HFF-Myc (cell line): ENCODE results near the gene CAMTA2.

ENCODE experiments used
- DNase-seq: peaks from one replicate; pipeline ENCODE4 v3.0.0-alpha.2; 2011; ENCODE audit warnings: low read depth; ENCODE audit errors: extremely low read depth
- H3K4me3 ChIP-seq: replicated peaks from 2 replicates; pipeline ENCODE4 v1.5.1; 2011; ENCODE audit warnings: low read depth, mild to moderate bottlenecking, control low read depth, low read length
- TF ChIP-seq, protein P1 (sequence below): IDR thresholded peaks from 2 replicates; pipeline ENCODE4 v1.5.1; 2012; ENCODE audit warnings: mild to moderate bottlenecking, low read depth, low read length, control low read depth; ENCODE audit errors: missing control alignments

CAMTA2 gene

DNA sequence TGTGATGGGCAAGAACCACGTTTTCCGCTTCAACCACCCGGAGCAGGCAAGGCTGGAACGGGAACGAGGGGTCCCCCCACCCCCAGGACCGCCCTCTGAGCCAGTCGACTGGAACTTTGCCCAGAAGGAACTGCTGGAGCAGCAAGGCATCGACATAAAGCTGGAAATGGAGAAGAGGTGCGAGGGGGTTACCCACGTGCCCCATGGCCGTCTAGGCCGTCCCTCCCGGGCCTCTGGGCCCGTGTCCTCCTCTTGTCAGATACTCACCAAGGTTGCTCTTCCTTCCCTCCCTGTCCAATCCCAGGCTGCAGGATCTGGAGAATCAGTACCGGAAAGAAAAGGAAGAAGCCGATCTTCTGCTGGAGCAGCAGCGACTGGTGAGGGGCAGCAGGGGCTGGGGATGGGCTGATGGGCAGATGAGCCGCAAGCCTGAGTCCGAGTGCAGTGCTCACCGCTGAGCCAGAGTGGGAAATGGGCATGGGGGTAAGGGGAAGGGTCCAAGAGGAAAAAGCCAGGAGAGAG lies 33.1 kb upstream of the CAMTA2 start:
- TF ChIP-seq, protein P1, sequence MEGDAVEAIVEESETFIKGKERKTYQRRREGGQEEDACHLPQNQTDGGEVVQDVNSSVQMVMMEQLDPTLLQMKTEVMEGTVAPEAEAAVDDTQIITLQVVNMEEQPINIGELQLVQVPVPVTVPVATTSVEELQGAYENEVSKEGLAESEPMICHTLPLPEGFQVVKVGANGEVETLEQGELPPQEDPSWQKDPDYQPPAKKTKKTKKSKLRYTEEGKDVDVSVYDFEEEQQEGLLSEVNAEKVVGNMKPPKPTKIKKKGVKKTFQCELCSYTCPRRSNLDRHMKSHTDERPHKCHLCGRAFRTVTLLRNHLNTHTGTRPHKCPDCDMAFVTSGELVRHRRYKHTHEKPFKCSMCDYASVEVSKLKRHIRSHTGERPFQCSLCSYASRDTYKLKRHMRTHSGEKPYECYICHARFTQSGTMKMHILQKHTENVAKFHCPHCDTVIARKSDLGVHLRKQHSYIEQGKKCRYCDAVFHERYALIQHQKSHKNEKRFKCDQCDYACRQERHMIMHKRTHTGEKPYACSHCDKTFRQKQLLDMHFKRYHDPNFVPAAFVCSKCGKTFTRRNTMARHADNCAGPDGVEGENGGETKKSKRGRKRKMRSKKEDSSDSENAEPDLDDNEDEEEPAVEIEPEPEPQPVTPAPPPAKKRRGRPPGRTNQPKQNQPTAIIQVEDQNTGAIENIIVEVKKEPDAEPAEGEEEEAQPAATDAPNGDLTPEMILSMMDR, result no peak
- no peak overlapping the region for H3K4me3 ChIP-seq
- no peak for DNase-seq

DNA sequence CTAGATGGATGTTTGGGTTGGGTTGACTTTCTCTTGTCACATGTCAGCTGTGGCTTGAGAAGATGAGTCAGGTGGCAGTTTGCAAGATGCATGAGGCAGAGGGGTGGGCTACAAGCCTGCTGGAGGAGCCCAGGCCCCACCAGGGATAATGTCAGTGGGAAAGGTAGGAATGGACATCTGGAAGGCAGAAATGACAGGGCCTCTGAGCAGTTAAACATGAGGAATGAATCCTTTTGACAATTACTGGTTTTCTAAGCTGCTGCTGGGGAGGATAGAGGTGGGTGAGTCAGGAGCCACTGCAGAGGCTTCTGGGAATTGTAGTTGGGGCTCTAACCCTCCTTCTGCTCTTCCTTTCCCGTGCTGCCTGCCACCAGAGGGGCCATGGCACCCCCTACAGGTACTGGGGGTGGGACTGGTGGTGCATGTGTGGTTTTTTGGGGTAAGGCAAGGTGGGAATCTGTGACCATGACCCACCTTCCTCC lies 32.0 kb upstream of the CAMTA2 start:
- DNase-seq, result no peak
- no peak overlapping the region for H3K4me3 ChIP-seq
- TF ChIP-seq, protein P1, result peak; percentile 19

DNA sequence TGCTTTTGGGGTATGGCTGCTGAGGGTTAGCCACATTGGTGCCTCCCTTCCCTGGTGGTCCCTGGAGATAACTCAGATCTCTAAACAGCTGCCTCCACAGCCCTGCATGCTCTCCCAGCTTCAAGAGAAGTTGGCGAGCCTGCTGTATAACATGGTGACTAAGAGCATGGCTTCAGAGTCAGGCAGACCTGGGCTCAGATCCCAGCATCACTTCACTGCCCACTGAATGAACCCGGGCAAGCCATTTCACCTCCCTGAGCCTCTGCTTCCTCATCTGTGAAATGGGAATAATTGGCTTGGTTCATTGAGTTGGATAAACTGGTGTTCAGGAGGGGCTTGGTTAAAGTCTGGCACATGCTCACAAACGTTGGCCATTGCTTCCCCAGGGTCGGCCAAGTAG lies 26.9 kb upstream of the CAMTA2 start:
- DNase-seq, result no peak
- TF ChIP-seq, protein P1, result no peak
- no peak overlapping the region for H3K4me3 ChIP-seq

DNA sequence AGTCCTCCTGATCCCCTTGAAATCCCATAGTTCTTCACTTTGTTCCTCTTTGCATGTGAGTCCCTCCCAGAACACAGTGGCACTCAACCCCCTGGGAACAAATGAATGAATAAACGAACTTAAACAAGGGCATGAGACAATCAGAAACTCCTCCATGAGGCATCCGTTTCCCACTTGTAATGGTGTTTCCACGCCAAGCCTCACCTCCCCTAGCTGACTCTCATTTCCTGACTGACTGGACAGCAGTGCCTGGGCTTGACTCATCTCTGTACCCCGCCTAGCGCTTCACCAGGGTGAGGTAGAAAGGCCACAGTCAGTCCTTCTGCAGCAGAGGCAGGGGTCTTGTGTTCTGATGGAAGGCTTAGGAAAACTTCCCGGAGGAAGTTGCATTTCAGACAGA lies 24.5 kb upstream of the CAMTA2 start:
- TF ChIP-seq, protein P1, result no peak
- no peak overlapping the region for H3K4me3 ChIP-seq
- no peak for DNase-seq

DNA sequence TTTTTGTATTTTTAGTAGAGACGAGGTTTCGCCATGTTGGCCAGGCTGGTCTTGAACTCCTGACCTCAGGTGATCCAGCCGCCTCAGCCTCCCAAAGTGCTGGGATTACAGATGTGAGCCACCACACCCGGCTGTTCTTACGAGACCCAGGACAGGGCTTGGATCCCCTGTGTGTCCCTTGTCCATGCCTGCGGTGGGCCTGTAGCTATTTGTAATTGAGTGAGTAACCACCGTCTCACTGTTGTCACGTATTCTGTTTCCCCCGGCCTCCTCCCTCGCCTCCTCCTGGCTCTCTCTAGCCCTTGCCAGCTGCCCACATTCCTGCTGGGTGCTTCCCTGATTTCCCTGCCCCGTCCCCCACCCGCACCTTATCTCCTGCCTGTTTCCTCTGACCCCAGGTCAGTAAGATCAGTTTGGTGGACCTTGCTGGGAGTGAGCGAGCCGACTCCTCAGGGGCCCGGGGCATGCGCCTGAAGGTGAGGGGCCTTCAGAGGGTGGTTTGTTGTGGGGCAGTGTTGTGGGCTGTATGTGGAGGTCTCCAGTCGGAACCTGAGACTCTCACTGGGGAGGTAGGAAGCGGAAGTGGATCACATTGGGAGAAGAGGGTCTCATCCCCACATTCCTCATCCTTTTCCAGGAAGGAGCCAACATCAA lies 15.9 kb upstream of the CAMTA2 start:
- no peak overlapping the region for H3K4me3 ChIP-seq
- DNase-seq, result no peak
- TF ChIP-seq, protein P1, result no peak

DNA sequence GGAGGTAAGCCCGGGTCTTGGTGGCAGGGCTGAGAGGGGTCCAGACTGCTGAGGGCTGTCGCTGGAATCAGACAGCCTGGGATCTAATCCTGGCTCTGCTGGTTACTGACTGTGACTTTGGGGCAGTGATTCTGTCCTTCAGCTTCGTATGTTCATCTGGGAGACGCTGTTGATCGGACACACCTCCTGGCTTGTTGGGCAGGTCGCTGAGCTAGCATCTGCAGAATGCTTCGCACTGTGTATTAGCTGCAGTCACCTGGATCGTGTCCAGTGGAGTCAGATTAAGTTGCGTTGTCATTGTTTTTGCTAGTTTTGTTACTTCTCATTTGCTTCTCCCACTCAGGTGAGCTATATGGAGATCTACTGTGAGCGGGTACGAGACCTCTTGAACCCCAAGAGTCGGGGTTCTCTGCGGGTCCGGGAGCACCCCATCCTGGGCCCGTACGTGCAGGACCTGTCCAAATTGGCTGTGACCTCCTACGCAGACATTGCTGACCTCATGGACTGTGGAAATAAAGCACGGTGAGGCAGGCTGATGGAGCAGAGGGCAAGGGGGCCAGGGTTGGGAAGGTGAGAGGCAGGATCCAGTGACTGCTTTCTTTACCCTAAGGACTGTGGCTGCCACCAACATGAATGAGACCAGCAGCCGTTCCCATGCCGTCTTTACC lies 14.8 kb upstream of the CAMTA2 start:
- TF ChIP-seq, protein P1, result no peak
- DNase-seq, result no peak
- no peak overlapping the region for H3K4me3 ChIP-seq
